Activated CD8-positive, alpha-beta memory T cell treated with anti-CD3 and anti-CD28 coated beads, Interleukin-2, amount 50 U/mL, for 48 hours (primary cell): ENCODE data around the gene MYADML2.

Source experiments
- DNase-seq: peaks from one replicate; pipeline ENCODE4 v3.0.0-alpha.2; 2020

Gene MYADML2

DNA sequence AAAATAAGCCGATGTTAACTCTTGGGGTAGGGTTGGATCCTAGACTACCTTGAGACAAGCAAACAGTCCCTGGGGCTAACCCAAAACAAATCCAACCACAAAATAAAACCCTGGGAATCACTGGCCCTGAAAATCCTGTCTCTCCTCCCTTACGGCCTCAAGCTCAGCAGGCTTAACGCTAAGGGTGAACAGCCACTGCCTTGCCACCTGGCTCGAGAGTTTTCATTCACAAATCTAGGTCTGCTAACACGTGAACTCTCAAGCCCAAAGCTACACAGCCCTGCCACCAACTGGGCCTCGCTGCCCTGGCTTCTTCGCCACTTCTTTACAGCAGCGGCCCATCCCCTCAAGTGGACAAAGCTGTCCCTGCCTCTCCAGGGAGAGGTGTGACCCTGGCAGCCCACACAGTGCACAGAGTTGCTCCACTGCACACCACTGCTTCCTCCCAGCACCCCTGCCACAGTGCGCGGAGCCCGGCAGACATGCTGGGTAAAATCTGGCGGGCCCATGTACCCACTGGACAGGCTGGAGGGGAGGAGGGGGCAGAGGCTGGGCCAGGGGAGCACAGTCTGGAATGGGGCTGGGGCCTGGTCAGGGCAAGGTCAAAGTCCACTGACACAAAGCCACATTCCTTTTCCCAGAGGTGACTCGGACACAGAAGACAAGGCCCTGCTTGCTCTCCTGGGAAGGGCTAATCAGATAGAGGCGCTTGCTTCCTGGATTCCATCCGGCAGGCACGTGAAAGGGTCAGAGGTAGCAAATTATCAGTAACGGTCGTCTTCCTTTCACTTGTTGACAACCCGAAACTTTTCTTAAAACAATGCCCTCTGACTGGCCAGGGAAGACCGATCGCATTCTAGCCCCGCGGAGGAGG is 36.8 kb downstream of the MYADML2 start:
- no peak for DNase-seq

DNA sequence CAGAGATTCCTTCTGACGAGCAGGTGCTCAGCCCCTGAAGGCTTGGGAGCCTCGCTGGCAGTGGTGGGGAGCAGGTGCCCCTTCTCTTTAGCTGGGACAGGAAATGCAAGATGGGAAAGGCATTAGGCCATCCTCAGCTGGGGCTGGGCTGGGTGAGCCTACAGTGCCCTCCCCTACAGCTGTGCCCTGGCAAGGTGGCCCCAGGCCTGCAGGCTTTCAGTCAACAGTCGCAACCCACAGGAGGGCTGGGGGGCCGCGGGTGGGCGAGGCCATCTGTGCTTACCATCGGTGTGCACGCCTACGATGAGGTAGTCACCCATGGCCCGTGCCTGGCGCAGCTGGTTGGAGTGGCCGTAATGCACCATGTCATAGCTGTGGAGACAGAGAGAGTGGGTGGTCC is 37.8 kb downstream of the MYADML2 start:
- no peak for DNase-seq

DNA sequence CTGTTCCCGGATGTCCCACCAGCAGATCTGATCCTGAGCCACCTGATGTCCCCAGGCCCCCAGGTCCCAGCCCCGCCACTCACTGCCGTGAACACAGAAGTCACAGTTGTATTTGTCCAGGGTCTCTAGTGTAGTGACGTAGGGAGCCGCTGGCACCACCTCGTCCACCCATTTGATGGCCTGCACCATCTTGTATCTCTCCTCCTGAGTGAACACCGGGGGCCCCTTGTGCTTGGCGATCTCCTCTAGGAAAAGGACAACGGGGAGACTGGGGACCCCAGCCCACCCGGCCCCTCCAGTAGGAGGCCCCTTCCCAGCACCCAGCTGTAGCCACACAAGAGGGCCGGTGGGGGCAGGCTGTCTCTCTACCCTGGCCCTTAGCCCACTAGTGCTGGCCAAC is 38.2 kb downstream of the MYADML2 start:
- DNase-seq, result no peak

DNA sequence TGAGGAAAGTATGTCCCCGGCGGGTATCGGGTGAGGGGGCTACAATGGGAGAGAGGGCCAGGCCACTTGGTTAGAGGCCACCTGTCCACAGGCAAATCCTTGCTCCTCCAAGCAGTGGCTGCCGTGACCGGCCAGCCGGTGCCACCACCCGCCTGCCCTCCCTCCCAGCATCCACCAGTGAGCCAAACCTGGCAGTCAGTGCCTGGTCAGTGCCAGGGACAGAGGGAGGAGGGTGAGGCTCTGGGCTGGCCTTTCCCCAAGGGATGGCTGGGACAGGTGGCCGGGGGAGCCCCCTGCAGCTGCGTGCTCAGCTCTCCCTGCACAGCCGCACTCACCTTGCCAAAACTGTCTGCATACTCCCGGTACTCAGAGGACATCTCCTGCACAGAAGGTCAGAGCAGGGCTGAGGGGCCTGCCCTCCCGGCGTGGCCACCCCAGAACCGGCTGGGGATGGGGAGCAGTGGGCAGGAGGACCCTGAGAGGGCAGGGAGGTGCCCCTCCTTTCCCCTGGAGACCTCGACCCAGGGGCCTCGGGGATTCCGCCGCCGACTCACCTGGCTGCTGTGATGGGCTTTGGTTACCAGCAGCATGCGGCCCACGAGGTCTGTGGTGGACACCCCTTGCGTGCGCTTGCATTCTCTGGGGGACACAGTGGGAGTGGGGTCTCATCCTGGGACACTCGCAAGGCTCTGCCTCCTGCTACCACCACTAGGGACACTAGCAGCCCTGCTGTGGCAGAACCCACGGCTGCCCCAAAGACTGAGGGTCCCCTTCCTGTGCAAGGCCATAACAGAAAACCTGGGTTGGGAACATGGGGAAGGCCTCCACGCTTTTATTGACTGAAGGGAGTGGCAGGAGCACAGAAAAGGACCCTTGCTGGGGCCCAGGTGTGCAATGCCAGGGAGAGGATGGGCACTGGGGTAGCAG is 39.6 kb downstream of the MYADML2 start:
- DNase-seq, result no peak

DNA sequence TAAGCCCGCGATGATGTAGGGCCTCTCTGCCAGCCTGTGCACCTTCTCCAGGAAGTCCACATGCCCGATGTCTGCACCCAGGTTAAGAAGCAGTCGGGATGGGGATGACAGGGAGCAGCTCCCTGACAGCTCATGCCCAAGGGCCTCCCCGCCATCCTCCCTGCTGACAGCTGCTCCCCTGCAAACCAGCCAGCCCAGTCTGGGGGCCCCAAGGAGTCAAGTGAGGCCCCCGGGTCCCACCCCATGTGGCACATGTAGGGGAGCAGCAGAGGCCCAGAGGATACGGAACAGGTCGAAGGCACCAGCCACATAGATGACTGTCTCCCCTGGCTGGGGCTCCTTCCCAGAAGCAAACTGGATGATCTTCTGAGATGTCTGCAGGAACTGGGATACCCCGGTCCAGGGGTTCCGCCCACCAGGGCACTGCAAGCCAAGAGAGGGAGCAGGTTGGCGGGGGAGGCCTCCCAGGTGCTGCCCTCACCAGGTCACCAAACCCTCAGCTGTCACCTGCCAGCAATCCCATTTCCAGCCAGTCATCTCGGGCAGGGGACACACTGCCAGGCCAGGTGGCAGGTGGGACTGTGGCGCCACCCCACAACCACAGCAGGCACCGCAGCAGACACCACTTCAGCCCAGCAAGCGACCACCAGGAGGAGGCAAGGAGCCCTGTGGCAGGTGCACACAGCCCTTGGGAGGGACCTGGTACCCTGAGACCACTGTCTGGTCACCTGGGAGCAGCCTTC is 40.4 kb downstream of the MYADML2 start:
- DNase-seq, result no peak

DNA sequence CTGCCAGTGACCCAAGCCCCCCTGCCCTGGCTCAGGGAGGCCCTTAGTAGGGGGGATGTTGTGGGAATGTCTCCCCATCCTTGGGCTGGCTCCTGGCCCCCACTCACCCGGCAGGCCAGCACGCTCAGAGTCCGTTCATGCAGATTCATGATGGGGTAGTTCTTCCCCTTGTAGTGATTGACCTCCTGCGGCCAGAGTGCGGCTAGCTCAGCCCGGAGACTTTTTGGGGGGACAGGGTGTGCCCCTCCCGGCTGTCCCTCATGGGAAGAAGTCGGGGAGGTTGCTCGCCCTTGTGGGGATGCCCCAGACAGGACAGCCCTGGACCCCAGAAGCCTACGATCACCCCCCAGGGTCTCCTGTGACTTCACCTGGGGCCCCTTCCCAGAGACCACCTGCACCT is 41.0 kb downstream of the MYADML2 start:
- no peak for DNase-seq

DNA sequence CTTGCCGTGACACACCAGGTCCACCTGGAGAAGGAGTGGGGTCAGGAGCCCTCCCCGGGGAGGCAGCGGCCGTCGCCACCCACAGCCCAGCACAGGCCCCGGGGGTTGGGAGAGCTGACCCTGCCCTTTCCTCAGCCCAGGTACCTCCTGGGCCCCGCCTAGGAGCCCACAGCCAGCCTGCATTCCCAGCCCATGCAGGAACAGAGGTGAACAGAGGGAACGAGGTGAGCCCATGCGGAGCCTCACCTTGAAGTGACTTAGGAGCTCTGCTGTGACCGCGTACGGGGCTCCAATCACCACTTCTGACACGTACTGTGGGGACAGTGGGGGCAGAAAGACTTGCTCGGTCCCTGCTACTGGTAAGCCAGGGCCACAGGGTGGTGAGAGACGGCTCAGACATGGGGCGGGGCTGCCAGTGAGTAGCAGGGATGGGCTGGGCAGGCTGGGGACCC is 41.6 kb downstream of the MYADML2 start:
- no peak for DNase-seq

DNA sequence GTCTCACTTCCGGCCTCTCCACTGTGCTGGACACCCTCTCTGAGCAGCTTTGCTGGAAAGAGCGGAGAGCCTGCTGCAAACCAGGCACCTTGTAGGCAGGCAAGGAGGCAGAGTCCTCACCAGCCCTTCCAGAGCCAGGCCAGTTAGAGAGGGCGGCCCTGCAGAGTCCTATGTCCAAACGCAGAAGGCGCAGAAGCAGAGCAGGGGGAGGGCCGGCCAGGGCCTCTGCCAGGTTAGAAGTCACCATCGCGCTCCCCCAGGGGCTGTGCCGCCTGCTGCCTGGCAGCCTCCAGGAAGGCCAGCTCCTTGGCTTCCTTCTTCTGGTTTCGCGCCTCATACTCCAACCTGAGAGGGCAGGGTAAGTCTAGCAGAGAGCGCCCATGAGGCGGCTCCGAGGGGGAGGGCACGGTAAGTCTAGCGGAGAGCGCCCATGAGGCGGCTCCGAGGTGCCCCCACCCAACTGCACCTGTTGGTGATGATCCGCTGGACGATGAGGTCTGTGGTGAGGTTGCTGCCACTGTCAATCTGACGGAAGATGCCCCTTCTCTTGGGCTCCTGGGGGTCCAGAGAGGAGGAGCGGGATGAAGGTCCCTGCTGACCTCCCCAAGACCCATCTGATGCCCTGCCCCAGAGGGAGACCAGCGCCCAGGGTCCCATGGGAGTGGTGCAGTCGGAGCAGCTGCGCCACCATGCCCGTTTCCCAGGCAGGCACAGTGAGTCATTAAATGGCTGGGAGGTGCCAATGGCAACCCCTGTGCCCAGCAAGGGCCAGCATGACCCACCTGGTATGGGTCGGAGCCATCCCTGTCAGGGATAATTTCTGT is 42.2 kb downstream of the MYADML2 start:
- DNase-seq, result no peak

DNA sequence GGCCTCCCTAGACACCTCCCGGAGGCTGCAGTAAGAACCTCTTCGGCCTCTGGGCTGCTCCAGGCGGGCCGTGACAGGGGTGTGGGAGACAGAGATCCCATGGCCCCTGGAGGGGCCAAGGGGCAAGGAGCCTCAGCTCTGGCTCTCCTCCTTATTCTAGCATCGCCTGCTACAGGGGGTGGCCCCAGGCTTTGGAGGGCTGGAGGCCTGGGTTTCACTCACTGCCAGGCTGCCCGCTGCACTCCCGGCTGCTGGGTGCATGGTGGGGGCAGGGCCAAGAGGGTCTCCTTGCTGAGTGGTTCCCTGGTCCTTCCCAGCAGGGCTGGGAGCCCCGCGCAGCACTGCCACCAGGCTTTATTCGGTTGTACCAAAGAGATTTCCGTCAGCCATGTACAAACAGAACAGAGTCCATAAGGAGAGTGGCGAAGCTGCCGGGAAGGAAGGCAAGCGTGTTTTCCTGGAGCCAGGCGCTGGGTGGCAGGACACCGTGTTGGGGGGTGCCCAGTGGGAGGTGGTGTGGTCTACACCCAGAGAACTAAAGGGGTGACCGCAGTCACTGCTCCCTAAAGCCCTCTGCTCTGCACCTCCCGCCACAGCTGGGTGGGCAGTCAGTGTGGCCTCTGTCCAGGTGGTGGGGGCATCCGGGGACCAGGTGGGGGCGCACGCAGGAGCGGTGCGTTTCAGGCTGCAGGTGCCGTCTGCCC is 43.0 kb downstream of the MYADML2 start:
- no peak for DNase-seq

DNA sequence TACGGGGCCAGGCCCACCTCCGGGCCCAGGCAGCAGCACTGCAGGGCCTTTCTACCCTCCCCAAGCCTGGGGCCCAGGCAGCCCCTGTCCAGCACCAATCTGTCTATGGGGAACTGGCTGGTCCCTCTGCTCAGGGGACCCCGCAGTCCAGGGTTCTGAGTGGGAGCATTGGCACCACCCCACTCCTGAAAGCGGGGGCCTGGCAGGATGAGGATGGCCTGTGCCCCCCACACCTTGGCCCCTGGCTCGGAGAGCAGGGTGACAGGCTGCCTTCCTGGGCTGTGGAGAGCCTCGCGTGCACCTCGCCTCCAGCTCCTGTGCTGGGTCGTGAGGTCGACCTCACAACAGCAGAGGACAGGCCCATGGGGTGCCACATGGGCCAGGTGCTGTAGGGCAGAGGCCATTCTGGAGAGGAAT is 43.6 kb downstream of the MYADML2 start:
- DNase-seq, result no peak

DNA sequence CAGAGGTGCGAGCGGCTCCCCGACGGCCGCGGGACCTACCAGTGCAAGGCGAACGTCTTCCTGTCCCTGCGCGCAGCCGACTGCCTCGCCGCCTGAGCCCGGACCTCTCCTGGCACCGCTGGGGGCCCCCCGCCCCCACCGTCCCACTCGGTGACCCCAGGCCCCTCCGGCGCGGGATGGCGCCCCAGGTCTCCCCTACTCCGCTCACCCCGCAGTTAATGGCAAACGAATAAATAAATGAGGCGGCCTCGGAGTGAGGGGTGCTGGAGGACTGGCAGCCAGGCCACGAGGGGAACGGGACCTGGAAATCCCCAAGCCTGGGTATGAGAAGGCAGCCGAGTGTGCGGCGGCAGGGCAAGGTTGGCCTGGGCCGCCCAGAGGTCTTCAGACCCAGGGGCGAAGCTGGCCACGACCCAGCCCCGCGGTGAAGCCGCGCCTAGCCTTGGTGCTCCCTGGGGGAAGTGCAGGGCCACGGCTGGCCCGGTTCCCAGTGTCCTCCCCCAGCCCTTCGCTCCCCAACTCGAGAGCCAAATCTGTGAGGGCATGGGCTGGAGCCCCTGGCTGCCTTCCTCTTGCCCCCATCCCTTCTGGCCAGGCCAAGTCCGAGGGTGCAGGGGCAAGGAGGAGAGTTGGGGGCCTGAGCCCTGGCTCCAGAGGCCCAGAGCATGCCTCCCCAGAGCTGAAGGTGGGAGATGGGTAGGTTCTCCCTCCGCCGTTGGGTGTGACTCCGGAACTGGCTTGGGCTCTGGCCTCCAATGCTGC is 44.2 kb downstream of the MYADML2 start:
- DNase-seq, result no peak

DNA sequence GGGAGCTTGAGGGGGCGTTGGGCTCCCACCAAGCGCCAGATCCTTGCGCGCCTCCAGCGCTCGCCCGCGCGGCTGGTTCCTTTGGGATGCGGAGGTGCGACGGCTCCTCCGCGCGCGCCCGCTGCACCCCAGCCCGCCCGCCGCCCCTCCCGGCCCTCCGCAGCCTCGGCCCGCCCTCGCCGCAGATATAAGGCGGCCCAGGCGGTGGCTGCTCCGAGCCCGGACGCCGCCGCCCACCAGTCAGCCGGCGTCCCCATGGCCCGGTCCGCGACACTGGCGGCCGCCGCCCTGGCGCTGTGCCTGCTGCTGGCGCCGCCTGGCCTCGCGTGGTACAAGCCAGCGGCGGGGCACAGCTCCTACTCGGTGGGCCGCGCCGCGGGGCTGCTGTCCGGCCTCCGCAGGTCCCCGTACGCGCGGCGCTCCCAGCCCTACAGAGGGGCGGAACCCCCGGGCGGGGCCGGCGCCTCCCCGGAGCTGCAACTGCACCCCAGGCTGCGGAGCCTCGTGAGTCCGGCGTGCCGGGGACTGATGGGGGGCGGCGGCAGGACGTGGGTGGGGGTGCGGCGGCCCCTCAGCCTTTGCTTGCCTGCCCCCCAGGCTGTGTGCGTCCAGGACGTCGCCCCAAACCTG is 44.9 kb downstream of the MYADML2 start, which contains the start of gene NPB:
TSS of gene NPB (plus strand) at position 216 of the 630 bp plus-strand sequence. CDS start at position 256, 40 bp downstream.
- DNase-seq, result no peak

DNA sequence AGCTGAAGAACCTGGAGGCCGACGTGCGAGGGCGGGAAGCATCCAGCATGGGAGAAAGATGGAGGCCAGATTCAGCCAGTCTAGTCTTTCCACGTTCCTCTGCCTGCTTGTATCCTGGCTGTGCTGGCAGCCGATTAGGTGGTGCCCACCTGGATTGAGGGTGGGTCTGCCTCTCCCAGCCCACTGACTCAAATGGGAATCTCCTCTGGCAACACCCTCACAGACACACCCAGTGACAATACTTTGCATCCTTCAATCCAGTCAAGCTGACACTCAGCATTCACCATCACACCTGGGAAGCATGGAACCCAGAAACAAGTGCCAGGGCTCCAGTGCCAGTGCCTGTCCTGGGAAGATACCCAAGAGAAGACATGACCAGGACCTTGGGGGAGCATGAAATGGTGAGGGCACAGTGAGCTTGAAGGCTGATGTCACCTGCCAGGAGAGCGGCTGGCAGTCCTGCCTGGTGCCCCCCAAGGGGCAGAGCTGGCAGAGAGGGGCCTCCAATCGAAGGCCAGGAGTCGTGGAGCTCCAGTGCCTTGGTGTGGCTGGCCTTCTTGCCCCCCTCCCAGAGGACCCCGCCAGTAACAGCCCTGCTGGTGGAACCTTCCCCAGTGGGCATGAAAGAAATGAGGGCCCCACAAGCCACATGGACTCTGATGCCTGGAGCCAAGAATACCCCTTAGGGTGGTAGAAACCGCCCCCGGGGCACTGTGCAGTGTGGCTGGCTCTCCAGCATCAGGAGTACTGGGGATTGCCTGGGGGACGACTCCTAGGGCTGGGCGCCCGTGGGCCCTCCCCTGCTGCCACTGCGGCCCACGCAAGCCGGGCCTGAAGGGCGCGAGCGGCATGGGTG is 45.6 kb downstream of the MYADML2 start:
- no peak for DNase-seq

DNA sequence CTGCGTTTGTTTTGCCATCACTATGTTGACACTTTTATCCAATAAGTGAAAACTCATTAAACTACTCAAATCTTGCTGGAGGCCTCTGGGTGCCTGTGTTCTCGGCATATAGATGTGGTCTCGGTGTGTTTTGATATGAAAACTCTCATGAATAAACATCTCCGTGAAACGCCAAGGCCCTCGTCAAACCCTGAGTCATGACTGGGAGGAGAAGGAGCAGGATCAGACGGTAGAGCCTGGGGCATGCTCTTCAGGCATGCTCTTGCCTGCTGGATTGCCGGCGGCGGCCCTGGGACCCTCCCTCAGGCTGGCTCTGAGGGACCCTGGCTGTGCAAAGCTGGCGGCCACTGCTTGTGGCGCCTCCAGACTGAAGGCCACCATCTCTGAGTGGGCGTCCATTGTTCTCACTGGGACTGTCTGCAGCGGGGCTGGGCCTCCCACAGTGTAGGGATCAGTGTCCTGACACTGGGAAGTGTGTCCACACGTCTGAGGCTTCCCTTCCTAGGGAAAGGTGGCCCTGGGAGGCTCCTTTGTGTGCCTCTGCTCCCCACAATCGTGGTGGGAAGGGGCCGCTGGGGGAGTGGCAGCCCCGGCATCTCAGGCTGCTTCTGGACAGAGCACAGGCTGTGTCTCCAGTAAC is 46.7 kb downstream of the MYADML2 start:
- DNase-seq, result no peak

DNA sequence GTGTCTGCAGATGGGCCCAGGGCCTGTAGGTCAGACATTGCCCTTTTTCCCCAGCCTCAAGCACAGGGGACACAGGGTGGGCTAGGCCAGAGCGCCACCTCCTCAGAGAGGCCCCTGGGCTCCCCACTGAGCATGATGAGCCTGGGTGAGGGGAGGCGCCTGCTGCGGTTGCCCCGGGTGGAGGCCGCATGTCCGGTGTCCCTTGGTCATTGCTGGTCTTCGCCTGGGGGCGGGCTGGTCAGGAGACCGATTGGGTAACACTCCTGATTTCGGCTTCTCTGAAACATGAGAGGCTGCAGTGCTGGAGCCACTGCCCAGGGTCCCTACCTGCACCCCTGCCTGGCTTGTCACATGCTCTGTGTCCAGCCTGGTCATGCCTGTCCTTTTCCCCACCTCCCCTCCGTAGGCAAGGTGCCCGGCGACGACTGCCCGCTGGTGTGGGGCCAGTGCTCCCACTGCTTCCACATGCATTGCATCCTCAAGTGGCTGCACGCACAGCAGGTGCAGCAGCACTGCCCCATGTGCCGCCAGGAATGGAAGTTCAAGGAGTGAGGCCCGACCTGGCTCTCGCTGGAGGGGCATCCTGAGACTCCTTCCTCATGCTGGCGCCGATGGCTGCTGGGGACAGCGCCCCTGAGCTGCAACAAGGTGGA is 47.4 kb downstream of the MYADML2 start:
- DNase-seq, result no peak

DNA sequence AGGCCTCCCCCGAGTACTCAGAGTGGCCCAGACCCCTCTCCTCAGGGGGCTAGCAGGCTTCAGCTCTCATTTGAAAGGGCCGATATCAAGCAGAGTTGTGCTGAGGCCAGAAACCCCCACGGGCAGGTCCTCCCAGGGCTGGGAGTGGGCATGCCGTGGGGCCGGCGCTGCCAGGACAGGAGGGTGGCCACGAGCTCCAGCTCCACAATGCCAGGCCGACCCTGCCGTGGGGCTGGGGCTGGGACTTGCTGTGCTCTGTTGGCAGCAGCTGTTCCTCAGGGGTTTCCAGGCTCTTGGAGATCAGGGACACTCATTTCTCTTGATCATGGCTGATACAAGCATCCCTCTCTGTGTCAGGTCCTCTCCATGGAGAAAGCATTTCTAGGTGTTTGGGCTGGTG is 48.1 kb downstream of the MYADML2 start:
- no peak for DNase-seq

DNA sequence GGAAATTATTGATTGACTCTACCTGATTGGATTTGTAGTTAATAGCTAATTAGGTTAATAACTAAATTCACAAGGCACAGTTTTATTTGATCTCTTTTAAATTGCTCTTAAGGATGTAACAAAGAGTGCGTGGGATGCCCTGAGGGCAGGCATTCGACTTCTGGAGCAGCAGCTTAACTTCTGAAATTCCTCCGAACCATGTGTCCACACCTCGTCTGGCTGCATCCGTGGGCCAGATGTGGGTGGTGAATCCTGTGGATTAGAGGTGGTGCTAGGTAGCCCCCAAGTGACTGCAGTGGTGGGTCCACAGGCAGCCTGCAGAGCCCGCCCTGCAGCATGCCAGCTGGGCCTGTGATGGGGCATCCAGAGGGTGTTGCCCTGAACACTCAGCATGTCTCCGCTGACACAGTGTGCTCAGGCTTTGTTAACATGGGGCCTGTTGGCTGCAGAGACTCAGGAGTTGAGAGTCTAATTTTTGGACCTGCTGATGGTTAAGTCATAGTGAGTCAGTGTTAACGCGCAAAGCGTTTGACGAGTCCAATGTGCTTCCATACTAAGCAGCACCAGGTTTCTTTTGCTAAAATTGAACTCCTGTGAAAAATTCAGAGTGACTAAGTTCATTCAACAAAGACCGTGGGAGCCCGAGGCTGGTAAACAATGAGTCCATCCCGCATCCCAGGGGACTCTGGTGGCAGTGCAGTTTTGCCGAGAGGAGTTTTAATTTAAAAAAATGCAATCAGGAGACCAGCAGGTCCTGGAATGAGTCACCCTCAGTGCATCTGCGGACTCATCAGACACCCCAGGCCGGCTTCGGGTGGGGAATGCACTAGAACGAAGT is 48.8 kb downstream of the MYADML2 start:
- DNase-seq, result no peak
